SKM-1 treated with dmso at 0.1 percent for 144 hours (cell line): ENCODE results near the gene ORC4.
"Not testable (repeated sequence)": the region's sequence is repeated elsewhere in the genome, so short reads cannot be mapped to it uniquely, and the experiment has no call there.

ENCODE experiments used
- DNase-seq: peaks from one replicate; lab custom pipeline; 2025; ENCODE audit not compliant: unreplicated experiment; lab: John Stamatoyannopoulos, UW

ORC4 gene

GRCh38 chr2:148021059-148021861, 723 bp upstream of the ORC4 start, which contains the start of gene MBD5:
Gene MBD5 (plus strand): TSS chr2:148021091.
- DNase-seq = no peak

GRCh38 chr2:148014616-148015015, 5.9 kb downstream of the ORC4 start:
- DNase-seq = no peak

- DNase-seq = no peak
Observed at GRCh38 chr2:148013876-148014275, 6.7 kb downstream of the ORC4 start.

- DNase-seq = not testable (repeated sequence)
Observed at GRCh38 chr2:148008411-148008810, 12.1 kb downstream of the ORC4 start.

DNA sequence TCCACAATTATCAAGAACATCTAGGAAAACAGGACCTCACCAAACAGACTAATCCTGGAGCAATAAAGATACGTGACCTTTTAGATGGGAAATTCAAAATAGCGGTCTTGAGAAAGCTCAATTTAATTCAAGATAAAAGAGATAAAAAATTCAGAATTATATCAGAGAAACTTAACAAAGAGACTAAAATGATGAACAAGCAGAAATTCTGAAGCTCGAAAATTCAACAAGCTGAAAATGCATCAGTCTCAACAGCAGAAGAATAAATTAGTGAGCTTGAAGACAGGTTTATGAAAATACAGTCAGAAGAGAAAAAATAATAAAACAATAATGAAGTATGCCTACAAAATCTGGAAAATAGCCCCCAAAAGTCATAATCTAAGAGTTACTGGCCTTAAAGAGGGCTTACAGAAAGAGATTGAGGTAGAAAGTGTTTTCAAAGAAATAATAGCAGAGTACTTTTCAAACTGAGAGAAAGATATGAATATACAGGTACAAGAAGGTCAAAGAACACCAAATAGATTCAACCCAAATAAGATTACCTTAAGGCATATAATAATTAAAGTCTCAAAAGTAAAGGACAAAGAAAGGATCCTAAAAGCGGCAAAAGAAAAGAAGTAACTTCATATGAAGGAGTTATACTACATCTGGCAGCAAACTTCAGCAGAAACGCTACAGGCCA, 13.2 kb downstream of the ORC4 start:
- no peak for DNase-seq

DNA sequence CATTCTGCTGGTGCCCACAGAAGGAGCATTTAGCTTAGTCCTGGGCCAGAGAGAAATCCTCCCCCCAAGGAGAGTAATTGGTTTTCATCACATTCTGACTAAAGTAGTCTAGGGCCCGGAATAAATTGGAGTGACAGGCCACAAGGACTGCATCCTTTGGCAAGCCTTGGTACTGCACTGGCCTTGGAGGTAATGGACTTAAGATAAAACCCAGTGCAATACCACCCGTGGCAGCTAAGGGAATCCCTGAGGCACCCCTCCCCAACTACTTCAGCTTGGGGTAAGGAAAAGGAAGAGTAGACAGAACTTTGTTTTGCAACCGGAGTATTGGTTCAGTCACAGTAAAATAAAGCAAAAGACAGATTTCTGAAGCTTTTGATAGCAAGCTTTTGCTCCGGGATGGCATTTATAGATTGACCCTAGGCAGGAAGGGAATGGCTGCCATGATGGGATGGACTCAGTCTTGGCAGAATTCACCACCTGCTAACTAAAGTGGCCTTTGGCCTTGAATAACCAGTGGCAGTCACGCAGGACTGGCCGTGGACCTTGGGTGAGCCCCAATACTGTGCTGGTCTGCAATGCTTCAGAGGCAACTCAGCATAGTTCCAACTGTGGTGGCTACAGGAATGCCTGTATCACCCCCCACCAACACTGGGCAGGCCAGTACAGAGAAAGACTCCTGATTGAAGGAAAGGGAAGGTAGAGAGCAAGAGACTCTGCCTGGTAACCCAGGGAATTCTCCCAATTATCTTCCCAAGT, 14.1 kb downstream of the ORC4 start:
- no peak for DNase-seq

DNA sequence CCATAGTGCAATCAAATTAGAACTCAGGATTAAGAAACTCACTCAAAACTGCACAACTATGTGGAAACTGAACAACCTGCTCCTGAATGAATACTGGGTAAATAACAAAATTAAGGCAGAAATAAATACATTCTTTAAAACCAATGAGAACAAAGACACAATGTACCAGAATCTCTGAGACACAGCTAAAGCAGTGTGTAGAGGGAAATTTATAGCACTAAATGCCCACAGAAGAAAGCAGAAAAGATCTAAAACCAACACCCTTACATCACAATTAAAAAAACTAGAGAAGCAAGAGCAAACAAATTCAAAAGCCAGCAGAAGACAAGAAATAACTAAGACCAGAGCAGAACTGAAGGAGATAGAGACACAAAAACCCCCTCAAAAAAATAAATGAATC, 18.1 kb downstream of the ORC4 start:
- not testable (repeated sequence) for DNase-seq

GRCh38 chr2:148000095-148000494, 20.4 kb downstream of the ORC4 start:
- DNase-seq = no peak

GRCh38 chr2:147999126-147999525, 21.4 kb downstream of the ORC4 start:
- DNase-seq = no peak

DNA sequence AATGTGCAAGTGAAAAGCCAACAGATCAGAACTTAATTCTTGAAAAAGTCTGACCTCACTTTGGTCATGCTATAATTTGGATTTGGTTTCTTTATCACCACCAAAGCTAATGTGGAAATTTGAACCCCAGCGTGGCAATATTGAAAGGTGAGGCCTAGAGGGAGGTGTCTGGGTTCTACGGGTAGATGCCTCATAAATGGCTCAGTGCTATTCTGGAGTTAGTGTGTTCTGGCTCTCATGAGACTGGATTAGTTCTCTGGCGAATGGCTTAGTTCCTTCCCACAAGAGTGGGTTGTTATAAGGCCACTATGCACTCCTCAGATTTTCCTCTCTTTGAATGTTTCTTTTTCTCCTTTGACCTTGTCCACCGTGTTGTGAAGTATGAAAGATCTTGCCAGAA, 22.3 kb downstream of the ORC4 start:
- no peak for DNase-seq

GRCh38 chr2:147996828-147997227, 23.7 kb downstream of the ORC4 start:
- no peak for DNase-seq

DNA sequence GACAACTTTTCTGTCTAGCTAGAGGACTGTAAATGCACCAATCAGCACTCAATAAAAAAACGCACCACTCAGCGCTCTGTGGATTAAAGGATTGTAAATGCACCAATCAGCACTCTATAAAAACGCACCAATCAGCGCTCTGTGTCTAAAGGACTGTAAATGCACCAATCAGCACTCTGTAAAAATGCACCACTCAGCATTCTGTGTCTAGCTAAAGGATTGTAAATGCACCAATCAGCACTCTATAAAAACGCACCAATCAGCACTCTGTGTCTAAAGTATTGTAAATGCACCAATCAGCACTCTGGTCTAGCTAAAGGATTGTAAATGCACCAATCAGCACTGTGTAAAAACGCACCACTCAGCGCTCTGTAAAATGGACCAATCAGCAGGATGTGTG, 25.6 kb downstream of the ORC4 start:
- DNase-seq = not testable (repeated sequence)

DNA sequence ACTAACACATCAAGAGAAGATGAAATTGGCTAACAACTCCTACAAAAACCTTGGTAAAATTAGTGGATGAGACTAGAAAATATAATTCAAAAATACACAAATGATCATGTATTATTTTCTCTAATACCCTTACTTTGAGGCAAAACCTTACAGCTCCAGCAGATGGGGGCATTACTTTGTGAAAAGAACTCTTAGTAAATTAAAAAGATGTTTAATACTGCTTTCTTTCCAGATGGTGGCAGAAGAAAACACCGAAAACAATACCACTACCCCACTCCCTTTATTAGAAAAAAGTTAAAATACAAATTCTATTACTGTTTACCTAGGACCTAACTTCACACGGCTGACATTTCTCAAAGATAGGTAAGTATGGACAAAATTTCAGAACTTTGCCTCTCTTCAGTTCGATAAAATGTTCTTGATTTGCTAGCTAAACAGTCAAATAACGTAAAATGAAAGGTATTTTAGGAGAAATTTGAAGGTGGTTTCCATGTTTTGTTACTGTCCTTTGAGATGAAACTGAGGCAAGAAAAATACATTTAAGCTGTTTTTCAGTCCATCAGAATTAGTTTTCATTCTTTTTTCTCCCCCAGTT, 30.6 kb downstream of the ORC4 start:
- DNase-seq = peak; percentile 21

- no peak for DNase-seq
Observed at GRCh38 chr2:147989102-147989501, 31.4 kb downstream of the ORC4 start.

DNA sequence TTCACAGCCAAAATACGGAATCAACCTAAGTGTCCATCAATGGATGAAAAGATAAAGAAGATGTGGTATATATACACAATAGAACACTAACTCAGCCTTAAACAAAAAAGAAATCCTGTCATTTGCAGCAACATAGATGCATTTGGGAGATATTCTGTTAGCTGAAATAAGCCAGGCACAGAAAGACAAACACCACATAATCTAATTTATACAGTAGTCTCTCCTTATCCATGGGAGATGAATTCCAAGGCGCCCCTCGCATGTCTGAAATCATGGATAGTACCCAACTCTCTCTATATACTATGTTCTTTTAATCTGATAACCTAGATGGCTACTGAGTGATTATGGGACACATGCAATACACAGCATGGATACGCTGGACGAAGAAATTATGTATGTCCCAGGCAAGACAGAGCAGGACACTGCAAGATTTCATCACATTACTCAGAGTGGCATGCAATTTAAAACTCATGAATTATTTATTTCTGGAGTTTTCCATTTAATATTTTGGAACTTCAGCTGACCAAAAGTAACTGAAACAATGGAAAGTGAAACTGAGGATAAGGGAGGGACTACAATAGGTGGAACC, 39.5 kb downstream of the ORC4 start:
- DNase-seq = no peak

DNA sequence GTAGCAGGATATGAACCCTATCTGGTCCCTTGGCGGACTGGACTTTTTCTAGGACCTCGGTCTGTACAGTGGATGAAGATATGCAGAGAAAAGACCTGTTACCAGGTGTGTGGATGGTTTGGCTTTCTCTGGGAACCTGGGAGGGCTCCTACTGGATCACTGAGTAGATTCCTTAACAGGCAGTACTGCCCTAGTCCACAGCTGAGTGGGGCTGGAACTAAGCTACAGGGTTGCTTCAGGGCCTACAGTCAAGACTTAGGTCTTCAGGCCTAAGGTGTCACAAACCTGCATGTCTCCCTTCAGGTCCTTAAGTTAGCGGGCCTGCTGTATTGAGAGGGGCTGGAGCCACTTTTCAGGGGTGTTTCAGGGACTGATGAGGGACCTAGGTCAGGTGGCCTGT, 42.9 kb downstream of the ORC4 start:
- DNase-seq = no peak

DNA sequence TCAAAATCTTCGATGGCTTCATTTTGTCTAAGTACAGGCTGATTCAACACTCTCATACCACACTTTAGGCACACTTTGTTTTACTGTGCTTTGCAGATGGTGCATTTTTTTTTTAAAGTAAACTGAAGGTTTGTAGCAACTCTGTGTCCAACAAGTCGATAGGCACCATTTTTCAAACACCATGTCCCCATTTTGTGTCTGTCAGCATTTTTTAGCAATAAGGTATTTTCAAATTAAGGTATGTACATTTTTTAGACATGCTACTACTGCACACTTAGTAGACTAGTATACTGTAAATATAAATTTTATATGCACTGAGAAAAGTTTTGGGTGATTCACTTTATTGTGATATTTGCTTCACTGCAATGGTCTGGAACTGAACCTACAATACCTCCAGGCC, 44.4 kb downstream of the ORC4 start:
- no peak for DNase-seq

DNA sequence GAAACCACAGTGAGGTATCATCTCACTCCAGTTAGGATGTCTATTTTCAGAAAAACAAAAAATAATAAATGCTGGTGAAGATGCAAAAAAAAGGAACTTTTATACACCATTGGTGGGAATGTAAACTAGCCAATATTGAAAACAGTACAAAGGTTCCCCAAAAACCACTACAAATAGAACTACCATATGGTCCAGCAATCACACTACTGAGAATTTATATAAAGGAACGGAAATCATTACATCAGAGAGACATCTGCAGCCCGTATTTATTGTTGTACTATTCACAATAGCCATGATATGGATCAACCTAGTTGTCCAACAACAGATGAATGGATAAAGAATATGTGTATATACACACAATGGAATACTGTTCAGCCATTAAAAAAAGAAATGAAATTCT, 52.0 kb downstream of the ORC4 start:
- DNase-seq = no peak

DNA sequence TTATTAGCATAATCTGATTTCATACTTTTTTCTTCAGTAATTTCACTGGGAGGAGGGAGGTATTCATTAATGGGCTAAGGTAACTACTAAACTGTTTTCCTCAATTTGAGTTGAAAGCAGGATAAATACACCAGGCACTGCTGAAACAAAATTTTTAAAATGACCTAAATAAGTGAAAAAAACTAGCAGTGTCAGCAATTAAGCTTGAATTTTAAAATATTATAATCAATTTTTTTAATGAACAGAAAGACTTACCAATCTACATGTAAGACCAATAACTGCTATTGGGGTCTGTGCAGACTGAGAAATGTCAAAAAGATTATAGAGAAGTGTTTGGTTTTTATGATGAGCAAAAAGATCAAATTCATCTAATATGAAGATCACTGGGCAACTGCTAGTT, 68.4 kb downstream of the ORC4 start:
- DNase-seq = no peak

DNA sequence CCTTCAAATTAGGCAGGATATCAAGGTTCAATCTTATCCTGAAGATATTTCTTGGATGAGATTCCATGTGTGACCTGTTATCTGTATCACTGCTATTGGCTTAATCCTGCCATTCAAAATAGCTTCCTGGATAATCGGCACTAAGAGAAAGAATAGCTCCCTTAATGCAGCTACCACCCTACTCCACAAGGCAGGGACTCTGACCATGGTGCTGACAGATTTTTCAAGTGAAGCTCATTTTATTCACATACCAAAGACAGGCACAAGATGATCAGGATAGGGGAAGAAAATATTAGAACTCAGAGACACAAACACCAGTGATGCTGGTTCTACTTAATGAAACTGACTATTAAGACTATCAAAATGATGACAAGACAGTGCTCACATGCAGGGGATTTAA, 74.9 kb downstream of the ORC4 start:
- no peak for DNase-seq

GRCh38 chr2:147939313-147939712, 81.2 kb downstream of the ORC4 start:
- DNase-seq = no peak
